Breast epithelium (tissue), 4 donors: ENCODE data around the gene NUDT7. TPM values are rescaled to one million over a fixed set of nuclear protein-coding genes. Genes with fewer than 3 reads are reported as not detected.

ENCODE experiments used
- DNase-seq, 2 donors: peaks; one replicate each; pipeline ENCODE4 v3.0.0-alpha.2; 2019; ENCODE audit warnings: low spot score in 2 of 2
- H3K27ac ChIP-seq, 2 donors: fragments of 200-600 bp; sonication (generic) in 1 of 2; one replicate each; pipeline ENCODE4 v1.5.1; 2016 to 2019; ENCODE audit warnings: mild to moderate bottlenecking in 1 of 2
- H3K27me3 ChIP-seq, 2 donors: fragments of 200-600 bp; sonication (generic) in 1 of 2; one replicate each; pipeline versions ENCODE4 v1.5.1 to v1.6.0; 2017 to 2019; ENCODE audit warnings: control low read depth in 1 of 2, mild to moderate bottlenecking in 1 of 2
- H3K36me3 ChIP-seq: fragments of 200-600 bp; one replicate; pipeline ENCODE4 v1.5.1; 2019
- H3K4me1 ChIP-seq, 2 donors: fragments of 200-600 bp; sonication (generic); one replicate each; pipeline ENCODE4 v1.5.1; 2016 to 2019; ENCODE audit warnings: control low read depth in 1 of 2
- H3K4me3 ChIP-seq, 3 donors: fragments of 200-600 bp; sonication (generic); 1 replicate in 2 of 3; 2 replicates in 1 of 3; pipeline ENCODE4 v1.5.1; 2016 to 2019; ENCODE audit warnings: mild to moderate bottlenecking in 3 of 3, moderate library complexity in 2 of 3
- H3K9me3 ChIP-seq, 2 donors: fragments of 200-600 bp; sonication (generic) in 1 of 2; one replicate each; pipeline ENCODE4 v1.5.1; 2016 to 2019; ENCODE audit warnings: control low read depth in 1 of 2
- POLR2A ChIP-seq: fragments of 450-650 bp; IDR thresholded peaks from one replicate; pipeline ENCODE4 v1.6.1; 2016; ENCODE audit warnings: antibody characterized with exemption, mild to moderate bottlenecking, moderate library complexity
- POLR2AphosphoS5 ChIP-seq, 3 donors: sonication (generic); formaldehyde crosslinking; IDR thresholded peaks; one replicate each; pipeline ENCODE4 v1.6.1; 2017; ENCODE audit warnings: antibody characterized with exemption in 3 of 3
- intact Hi-C: fragments of 100-400 bp; cut with DNase I; formaldehyde crosslinking; loops from one replicate; pipeline ENCODE4 v1.15.1; 2023; ENCODE audit warnings: low total_unique reads
- total RNA-seq, 3 donors: library from RNA; depleted of rRNA; stranded (reverse); fragments of >200 nt; gene quantifications; one replicate each; pipeline ENCODE4 v1.1.0, GENCODE V29; 2016
- TF ChIP-seq, protein P1 (sequence below), 3 donors: fragments of 450-650 bp; IDR thresholded peaks; one replicate each; pipeline ENCODE4 v1.5.1; 2016 to 2017; ENCODE audit warnings: antibody characterized with exemption in 3 of 3, mild to moderate bottlenecking in 3 of 3, moderate library complexity in 3 of 3

NUDT7 gene
- total RNA-seq, 3 donors from 2014 or later: 4.9 to 12.3 (median 11.1) TPM

DNA sequence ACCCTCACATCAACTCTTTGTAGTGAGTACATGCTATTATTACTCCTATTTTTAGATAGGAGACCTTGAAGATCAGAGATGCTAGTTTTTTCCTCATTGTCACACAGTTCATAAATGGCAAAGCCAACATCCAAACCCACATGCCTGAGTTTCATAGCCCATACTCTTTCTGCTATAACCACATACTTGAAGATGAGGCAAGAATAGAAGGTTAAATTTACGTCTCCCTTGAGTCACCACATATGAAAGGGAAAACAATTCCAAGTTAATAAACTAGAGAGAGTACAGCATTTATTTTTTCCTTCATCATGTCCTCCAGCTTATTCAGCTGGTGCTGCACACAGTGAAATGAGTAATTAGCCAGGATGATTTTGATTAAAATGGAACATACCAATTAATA lies 23.7 kb downstream of the NUDT7 start:
- no peak for DNase-seq
- H3K36me3 ChIP-seq: no peaks in the 10 kb centered on the region

DNA sequence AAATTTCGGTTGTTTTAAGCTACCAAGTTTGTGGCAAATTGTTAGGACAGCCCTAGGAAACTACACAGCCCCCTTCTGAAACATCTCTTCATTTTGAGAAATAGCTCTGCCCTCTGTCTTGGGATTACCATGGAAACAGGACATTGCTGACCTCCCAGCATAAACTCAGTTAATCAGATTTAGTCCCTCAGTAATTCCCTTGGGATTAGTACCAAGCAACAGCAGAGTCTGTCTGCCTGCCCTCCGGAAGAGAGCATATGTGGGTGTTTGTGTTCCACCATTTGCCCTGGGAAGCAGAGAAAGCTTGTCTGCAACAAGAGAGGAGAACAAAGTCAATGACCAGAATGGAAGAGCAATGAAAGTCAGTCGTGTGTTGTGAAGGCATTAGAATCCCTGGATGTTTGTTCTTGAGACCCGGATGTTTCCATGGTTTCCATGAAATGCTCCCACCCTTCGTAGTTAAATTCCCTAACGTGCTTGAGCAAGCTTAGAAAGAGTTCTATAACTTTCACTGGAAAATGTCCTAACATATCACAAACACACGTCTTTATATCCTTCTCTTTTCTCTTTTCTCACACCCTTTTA lies 26.2 kb downstream of the NUDT7 start:
- no peak for DNase-seq
- H3K27me3 ChIP-seq: no peaks in the 10 kb centered on the region
- no peaks in the 10 kb centered on the region for H3K9me3 ChIP-seq
- H3K4me1 ChIP-seq: no peaks in the 10 kb centered on the region
- no peak overlapping the region for H3K27ac ChIP-seq
- intact Hi-C loops: no loop called here
- H3K4me3 ChIP-seq: no peak overlapping the region
- TF ChIP-seq POLR2A (no peak), POLR2AphosphoS5 (IDR thresholded peaks at IDR 0.05) (no peak)
- TF ChIP-seq, protein P1, sequence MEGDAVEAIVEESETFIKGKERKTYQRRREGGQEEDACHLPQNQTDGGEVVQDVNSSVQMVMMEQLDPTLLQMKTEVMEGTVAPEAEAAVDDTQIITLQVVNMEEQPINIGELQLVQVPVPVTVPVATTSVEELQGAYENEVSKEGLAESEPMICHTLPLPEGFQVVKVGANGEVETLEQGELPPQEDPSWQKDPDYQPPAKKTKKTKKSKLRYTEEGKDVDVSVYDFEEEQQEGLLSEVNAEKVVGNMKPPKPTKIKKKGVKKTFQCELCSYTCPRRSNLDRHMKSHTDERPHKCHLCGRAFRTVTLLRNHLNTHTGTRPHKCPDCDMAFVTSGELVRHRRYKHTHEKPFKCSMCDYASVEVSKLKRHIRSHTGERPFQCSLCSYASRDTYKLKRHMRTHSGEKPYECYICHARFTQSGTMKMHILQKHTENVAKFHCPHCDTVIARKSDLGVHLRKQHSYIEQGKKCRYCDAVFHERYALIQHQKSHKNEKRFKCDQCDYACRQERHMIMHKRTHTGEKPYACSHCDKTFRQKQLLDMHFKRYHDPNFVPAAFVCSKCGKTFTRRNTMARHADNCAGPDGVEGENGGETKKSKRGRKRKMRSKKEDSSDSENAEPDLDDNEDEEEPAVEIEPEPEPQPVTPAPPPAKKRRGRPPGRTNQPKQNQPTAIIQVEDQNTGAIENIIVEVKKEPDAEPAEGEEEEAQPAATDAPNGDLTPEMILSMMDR (IDR thresholded peaks at IDR 0.05): no peak
- H3K36me3 ChIP-seq: no peaks in the 10 kb centered on the region

More for the DNA sequence above, 23.7 kb downstream of the NUDT7 start:
- intact Hi-C loops: no loop called here
- no peaks in the 10 kb centered on the region for H3K9me3 ChIP-seq
- no peaks in the 10 kb centered on the region for H3K27me3 ChIP-seq
- H3K4me3 ChIP-seq: no peak overlapping the region
- H3K4me1 ChIP-seq: no peaks in the 10 kb centered on the region
- no peak for TF ChIP-seq POLR2AphosphoS5 (IDR thresholded peaks at IDR 0.05)
- no peak overlapping the region for H3K27ac ChIP-seq

- H3K27me3 ChIP-seq: no peaks in the 10 kb centered on the region
- intact Hi-C loops: no loop called here
- H3K4me3 ChIP-seq: no peak overlapping the region
- TF ChIP-seq, protein P1 (IDR thresholded peaks at IDR 0.05): no peak
- no peak for TF ChIP-seq POLR2AphosphoS5 (IDR thresholded peaks at IDR 0.05)
- TF ChIP-seq POLR2A: no peak
- no peak overlapping the region for H3K27ac ChIP-seq
- H3K9me3 ChIP-seq: no peaks in the 10 kb centered on the region
- no peak for DNase-seq
- H3K4me1 ChIP-seq: no peaks in the 10 kb centered on the region
- no peaks in the 10 kb centered on the region for H3K36me3 ChIP-seq
These were observed 27.1 kb downstream of the NUDT7 start for GRCh38 chr16:77749415-77749814.

DNA sequence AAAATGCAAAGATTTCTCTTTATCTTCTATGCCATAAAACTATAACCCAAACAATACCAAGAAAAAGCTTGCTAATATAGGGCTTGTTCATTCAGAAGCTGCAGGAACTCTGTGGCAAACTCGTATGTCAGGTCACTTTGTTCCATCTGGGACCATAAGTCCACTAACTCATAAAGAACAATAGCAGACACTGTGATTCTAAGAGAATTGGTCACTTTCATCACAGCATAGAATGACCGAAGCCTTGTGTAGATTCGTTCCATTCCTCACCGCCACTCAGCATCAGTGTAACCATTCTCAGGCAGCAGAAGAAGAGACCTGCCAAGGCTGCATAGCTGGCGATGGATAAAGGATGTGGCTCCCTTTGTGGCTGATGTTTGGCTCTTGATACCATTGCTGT lies 35.7 kb downstream of the NUDT7 start:
- intact Hi-C loops: no loop called here
- Histone ChIP-seq H3K4me1 (no peaks in the 10 kb centered on the region), H3K36me3 (no peaks in the 10 kb centered on the region), H3K27me3 (no peaks in the 10 kb centered on the region), H3K27ac (no peak overlapping the region), H3K4me3 (no peak overlapping the region), H3K9me3 (no peaks in the 10 kb centered on the region)
- TF ChIP-seq POLR2A (no peak), POLR2AphosphoS5 (IDR thresholded peaks at IDR 0.05) (no peak)
- TF ChIP-seq, protein P1 (IDR thresholded peaks at IDR 0.05): no peak
- DNase-seq: no peak

DNA sequence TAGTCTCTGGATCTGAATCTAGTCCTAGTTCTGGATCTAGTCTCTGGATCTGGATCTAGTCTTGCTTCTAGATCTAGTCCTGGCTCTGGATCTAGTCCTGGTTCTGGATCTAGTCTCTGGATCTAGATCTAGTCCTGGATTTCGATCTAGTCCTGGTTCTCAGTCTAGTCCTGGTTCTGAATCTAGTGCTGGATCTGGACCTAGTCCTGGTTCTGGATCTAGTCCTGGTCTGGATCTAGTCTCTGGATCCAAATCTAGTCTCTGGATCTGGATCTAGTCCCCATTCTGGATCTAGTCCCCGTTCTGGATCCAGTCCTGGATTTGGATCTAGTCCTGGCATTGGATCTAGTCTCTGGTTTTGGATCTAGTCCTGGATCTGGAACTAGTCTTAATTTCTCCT lies 36.2 kb downstream of the NUDT7 start:
- Histone ChIP-seq H3K27me3 (no peaks in the 10 kb centered on the region), H3K9me3 (no peaks in the 10 kb centered on the region), H3K4me3 (no peak overlapping the region), H3K27ac (no peak overlapping the region), H3K4me1 (no peaks in the 10 kb centered on the region), H3K36me3 (no peaks in the 10 kb centered on the region)
- no peak for TF ChIP-seq POLR2A
- TF ChIP-seq, protein P1 (IDR thresholded peaks at IDR 0.05): no peak
- no peak for TF ChIP-seq POLR2AphosphoS5 (IDR thresholded peaks at IDR 0.05)
- intact Hi-C loops: no loop called here
- no peak for DNase-seq

GRCh38 chr16:77759201-77759600 lies 36.9 kb downstream of the NUDT7 start:
- Histone ChIP-seq H3K27ac (no peak overlapping the region), H3K36me3 (no peaks in the 10 kb centered on the region), H3K4me3 (no peak overlapping the region), H3K4me1 (no peaks in the 10 kb centered on the region), H3K9me3 (no peaks in the 10 kb centered on the region), H3K27me3 (no peaks in the 10 kb centered on the region)
- DNase-seq: no peak
- TF ChIP-seq POLR2AphosphoS5 (IDR thresholded peaks at IDR 0.05) (no peak), POLR2A (no peak)
- TF ChIP-seq, protein P1 (IDR thresholded peaks at IDR 0.05): no peak
- intact Hi-C loops: no loop called here
